ENCODE measurements around the gene CHRNE.
"Not testable (repeated sequence)": the region's sequence is repeated elsewhere in the genome, so short reads cannot be mapped to it uniquely, and the experiment has no call there.

CHRNE gene

DNA sequence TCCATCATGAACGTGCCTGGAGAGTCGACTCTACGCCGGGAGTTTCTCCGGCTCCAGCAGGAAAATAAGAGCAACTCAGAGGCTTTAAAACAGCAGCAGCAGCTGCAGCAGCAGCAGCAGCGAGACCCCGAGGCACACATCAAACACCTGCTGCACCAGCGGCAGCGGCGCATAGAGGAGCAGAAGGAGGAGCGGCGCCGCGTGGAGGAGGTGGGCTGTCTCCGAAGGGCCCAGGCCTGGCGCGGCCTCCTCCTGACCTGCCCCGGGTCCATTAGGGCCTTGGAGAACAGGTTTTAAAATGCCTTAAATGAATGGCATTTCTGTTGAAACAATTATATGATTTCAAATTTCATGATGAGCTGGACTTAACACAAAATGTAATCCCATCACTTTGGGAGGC is 15.3 kb downstream of the CHRNE start:
- no peak for DNase-seq (ENCODE audit: low read depth)

DNA sequence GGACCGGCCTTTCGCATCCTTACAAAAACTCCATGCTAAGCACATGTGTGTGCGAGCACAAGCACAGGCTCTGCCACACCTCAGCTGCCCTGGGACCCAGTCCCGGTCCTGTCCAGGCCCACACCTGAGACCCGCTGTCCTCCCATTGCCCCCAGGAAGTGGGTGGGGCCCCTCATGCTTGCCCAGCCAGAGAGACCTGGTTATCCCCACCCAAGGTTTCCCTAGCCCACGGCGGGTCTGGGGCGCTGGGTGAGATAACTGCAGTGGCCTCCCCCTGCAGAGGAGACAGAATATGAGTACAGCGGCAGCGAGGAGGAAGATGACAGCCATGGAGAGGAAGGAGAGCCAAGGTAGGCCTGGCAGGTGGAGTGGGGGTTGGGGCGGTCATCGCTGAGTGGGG is 16.1 kb downstream of the CHRNE start:
- DNase-seq (ENCODE audit: low read depth): no peak

DNA sequence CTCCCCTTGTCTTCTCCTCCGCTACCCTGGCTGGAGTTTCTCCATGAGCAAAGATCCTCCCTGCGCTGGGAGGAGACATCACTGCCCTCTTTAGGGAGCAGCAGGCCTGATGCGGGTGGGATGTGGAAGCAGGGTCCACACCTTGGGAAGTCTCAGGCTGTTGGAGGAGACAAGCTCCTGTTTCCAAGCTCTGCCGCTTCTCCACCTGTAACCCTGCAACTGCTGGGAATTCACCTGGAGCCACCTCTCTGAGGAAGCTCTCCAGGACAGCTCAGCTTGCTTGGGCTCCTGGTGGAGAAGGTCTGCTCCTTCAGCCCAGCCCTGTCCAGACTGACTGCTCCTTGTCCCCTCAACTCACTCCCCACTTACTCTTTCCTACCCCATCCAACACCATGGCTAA is 18.4 kb downstream of the CHRNE start:
- no peak for DNase-seq (ENCODE audit: low read depth)

DNA sequence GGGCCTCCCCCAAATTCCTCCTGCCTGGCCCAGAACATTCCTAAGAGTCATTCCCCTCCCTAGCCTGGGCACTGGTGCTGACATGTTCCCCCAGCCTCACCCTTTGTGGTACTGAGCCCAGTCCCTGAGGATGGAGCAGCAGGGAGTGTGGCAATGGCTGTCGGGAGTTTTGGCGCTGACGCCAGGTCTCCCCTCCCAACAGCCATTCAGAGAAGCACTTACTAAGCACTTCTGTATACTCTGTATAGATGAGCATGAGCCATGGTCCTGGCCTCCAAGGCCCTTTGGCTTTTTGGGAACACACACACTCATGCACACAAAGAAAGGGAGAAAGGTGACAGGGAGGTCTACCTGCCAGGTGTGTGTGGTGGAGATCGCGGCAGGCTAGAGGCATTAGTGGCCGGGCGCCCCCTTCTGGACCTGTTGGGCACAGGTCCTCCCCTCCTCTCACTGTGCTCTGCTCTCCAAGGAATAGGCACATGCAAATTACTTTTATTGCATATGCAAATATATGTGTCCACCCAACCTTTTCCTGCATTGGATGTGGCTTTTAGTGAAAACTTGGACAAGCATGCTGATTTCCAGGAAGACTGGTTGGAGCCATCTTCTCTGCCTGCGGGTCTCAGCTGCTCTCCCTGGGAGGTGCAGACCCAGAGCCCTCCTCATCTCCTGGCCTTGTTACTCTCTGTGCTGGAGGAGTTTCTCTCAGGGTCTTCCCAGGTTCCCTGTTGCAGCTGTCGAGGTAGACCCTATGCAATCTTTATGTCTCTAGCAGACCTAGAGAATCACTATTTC is 20.9 kb downstream of the CHRNE start:
- DNase-seq (ENCODE audit: low read depth): no peak

DNA sequence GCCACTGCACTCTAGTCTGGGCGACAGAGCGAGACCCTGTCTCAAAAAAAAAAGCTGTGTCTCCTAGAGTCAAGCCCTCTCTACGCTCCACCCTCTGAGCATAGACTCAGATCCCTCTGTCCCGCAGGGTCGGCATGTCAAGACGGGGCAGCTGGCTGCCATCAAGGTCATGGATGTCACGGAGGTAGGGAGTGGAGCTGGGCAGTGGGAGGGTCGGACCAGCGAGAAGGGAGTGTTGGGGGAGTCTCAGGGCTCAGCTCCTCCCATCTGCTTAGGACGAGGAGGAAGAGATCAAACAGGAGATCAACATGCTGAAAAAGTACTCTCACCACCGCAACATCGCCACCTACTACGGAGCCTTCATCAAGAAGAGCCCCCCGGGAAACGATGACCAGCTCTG is 22.0 kb downstream of the CHRNE start:
- no peak for DNase-seq (ENCODE audit: low read depth)

DNA sequence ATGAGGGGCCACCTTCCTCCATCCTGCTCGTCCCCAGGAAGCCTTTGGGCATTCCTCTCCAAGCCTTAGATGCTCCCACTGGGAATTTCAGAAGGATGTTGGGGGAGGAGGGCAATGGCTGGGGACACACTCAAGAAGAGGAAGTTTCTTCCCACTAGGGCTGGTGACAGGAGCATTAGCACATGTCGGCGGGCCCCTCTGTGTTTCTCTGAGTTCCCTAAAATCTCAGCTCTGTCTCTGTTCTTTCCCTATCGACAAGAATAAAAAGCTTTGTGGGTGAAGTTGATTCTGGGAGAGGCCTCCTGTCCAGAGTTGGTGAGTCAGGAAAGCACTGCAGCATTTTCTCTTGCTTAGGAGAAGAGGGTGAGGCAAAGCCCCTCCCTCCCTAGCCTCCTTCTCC is 23.3 kb downstream of the CHRNE start:
- no peak for DNase-seq (ENCODE audit: low read depth)

DNA sequence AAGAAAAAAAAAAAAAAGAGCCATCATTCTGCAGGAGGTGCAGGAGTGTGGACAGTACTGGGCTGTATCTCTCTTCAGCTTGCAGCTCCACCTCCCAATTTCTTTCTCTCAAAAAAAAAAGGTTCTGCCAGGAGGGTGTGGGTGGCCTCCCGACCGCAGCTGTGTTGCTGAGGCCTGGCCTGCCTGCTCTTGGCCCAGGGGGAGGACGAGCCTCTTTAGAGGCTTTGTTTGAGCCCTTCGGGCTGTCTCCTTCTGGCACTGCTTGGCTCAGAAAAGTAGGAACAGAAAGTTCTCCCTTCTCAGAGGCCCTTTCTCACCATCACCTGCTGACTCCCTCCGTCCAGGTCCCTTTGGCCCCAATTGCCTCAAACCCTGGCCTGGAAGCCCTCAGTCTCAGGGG is 25.8 kb downstream of the CHRNE start:
- DNase-seq (ENCODE audit: low read depth): no peak

DNA sequence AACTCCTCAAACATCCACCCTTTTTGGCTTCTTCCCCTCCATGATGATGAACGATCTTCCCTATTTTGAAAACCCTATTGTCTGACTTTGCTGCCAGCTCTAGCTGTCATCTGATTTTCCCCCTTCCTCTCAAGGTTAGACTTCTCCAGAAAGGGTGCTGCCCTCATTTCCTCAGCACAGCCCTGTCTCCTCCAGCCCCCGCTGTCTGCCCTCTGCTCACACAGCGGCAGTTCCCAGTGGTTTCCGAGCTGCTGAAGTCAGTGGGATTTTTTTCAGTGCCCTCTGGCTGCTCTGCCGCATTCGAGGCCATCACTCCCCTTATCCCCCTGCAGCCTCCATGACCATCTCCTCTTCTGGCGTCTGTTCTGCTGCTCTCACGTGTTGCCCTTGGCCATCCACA is 30.1 kb downstream of the CHRNE start:
- no peak for DNase-seq (ENCODE audit: low read depth)

DNA sequence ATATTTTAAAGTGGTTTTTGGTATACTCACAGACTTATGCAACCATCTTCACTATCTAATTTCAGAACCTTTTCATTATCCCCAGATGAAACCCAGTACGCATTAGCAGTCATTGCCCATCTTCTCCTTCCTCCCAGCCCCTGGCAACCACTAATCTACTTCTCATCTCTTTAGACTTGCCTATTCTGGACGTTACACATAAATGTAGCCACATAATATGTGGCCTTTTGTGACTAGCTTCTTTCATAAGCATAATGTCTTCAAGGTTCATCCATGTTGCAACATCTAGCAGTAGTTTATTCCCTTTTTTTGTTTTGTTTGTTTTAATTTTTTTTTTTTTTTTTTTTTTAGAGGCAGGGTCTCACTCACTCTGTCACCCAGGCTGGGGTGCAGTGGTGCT is 32.0 kb downstream of the CHRNE start:
- no peak for DNase-seq (ENCODE audit: low read depth)

DNA sequence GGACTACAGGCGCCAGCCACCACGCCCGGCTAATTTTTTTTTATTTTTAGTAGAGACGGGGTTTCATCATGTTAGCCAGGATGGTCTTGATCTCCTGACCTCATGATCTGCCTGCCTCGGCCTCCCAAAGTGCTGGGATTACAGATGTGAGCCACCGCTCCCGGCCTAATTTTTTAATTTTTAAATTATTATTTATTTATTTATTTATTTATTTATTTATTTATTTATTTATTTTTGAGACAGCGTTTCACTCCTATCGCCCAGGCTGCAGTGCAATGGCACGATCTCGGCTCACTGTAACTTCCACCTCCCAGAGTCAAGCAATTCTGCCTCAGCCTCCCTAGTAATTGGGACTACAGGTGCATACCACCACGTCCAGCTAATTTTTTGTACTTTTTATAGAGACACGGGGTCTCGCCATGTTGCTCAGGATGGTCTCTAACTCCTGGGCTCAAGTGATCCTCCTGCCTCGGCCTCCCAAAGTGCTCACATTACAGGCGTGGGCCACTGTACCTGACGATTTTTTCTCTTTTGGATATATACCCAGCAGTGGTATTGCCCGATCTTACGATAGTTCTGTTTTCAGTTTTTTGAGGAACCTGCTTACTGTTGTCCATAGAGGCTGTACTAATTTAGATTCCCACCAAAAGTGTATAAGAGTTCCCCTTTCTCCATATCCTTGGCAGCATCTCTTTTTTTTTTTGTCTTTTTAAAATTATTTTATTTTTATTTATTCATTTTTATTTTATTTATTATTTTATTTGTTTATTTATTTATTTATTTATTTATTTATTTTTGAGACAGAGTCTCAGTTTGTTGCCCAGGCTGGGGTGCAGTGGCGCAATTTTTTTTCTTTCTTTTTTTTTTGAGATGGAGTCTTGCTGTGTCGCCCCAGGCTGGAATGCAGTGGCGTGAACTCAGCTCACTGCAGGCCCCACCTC is 33.6 kb downstream of the CHRNE start:
- not testable (repeated sequence) for DNase-seq (ENCODE audit: low read depth)

DNA sequence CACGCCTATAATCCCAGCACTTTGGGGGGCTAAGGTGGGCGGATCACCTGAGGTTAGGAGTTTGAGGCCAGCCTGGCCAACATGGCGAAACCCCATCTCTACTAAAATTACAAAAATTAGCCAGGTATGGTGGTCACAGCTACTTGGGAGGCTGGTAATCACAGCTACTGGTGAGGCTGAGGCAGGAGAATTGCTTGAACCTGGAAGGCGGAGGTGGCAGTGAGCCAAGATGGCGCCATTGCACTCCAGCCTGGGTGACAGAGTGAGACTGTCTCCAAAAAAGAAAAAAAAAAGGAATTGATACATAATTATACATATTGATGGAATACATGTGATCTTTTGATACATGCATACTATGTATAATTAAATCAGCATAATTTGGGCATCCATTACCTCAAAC is 35.4 kb downstream of the CHRNE start:
- DNase-seq (ENCODE audit: low read depth): not testable (repeated sequence)

DNA sequence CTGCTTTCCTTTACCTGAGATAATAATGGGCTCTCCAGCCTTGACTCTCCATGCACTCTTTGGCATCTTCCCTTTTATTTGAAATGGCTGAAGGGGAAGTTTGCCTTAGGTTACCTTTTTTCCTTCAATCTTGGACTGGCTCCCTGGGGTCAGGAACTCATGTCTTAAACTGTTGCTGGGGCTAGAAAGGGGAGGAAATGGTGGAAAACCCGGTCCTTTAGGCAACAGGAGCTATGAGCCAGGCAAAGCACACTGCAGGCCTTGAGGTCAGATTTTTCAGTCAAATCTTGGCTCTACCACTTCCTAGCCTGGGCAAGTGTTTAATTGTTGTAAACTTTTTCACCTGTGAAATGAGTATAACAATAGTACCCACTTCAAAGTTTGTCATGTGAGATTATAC is 39.6 kb downstream of the CHRNE start:
- no peak for DNase-seq (ENCODE audit: low read depth)

DNA sequence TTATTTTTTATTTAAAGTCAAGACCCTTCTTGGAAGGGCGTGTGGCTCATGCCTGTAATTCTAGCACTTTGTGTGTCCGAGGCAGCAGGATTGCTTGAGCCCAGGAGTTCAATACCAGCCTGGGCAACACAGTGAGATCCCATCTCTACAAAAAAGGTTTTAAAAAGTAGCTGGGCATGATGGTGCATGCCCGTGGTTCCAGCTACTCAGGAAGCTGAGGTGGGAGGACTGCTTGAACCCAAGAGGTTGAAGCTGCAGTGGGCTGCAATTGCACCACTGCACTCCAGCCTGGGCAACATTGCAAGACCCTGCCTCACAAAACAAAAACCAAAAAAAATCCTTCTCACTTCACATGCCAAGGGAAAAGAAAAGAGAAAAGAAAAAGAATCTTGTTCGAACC is 40.2 kb downstream of the CHRNE start:
- DNase-seq (ENCODE audit: low read depth): no peak

DNA sequence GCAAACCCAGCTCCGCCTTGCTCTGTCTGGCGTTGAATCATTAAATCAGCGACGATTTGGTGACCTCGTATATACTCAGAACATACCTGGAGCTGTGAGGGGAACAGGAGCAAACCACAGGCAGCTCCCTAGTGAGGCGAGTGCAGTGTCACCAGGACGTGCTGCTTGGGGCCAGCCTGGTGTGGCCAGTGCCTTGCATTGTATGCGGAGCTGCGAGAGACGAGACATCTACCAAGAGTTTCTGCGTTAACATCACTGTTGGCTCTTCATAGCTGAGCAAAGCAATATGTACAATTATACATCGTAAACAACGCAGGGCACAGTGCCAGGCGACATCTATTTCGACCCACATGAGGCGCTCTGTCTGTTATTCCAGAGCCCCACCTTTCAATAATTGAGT is 41.8 kb downstream of the CHRNE start:
- no peak for DNase-seq (ENCODE audit: low read depth)

DNA sequence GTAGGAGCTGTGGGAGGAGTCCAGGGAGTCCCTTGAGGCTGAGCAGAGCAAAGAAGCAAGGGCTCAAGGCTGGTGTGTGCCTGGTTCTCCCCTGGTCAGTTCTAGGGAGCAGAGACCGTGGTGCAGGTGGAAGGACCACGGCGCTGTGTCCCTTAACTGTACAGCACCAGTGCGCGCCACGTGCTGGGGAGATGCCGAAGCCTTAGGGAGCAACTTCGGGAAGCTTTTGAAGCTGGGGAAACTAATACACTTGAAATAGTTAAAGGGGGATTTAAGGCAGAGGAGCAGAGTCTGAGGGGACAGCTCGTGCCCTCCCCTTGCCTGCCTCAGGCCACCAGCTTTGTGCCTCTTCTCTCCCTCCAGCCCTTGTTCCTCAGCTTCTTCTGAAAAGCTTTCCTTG is 42.2 kb downstream of the CHRNE start:
- DNase-seq (ENCODE audit: low read depth): no peak

DNA sequence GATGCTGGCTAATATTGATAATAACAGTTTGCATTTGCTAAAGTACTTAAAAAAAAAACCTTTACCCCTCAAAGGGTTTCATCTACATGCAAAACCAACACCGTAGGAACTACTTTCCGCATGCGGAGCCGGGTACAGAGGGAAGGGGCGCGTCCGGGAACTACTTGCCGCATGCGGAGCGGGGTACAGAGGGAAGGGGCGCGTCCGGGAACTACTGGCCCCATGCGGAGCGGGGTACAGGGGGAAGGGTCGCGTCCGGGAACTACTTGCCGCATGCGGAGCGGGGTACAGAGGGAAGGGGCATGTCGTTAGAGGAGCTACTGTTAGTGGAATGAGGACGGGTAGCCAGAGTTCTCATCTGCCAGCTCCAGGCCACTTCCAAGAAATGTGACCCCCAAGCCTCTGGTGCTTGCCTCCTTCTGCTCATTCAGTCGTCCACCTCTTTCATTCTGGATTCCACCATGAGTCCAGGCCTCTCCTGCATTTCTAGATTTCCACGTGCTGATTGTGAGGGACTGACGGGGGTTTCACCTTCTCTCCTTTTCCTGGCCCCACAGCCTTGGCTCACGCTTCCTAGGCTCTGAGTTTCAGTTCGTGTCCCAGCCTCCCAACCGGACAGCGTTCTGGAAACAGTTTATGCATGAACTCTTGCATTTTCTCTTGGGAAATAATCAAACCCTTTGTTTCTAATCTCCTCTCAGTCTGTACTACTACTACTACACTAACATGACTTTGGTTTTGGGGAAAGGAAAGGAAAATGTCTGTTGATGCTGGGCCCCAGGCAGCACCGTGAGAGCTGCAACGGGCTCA is 42.9 kb downstream of the CHRNE start:
- DNase-seq (ENCODE audit: low read depth): no peak

DNA sequence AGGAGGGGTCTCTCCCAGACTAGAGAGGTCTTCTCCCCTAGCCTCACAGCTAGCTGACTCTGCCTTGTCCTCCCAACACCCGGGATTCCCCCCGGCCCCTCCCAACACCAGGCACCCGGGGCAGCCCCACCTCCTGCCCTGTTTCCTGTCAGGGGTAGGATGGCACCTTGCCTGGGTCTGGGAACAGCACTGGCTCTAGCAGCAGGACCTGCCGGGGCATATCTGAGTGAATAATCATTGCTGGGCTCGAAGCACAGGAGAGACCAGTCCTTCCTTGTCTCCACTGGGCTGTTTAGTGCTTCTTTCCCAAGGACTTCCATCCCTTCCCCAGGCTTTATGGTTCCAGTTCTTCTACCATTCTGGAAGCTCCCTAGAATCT is 44.0 kb downstream of the CHRNE start:
- no peak for DNase-seq (ENCODE audit: low read depth)

DNA sequence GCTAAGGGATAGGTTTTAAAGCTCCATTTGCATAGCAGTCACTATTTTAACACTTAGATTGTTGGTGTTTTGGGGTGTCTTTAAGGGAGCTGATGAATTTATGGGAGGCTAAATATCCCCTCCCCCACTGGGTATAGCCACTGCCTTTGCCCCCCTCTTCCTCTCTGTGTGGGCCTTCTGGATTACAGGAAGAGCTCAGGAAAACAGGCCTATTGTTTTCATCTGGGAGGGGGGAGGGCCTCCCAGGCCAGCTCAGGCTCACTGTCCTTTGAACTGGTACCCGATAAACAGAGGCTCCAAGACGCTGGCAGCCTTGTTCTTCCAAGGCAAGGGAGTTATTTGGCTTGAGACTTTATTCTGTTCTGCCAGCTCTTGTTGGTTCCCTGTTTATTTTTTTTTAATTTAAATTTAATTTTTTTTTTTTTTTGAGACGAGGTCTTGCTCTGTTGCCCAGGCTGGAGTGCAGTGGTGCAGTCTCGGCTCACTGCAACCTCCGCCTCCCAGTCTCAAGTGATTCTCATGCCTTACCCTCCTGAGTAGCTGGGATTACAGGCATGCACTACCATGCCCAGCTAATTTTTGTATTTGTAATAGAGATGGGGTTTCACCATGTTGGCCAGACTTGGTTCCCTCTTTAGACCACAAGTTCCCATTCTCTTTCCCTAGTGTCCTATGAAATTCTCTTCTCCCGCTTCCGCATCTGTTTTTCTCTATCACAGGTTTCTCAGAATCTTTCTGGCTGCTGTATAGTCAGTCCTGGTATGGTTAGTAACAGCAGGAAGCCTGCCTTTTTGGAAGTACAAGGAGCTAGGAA is 44.6 kb downstream of the CHRNE start:
- no peak for DNase-seq (ENCODE audit: low read depth)

DNA sequence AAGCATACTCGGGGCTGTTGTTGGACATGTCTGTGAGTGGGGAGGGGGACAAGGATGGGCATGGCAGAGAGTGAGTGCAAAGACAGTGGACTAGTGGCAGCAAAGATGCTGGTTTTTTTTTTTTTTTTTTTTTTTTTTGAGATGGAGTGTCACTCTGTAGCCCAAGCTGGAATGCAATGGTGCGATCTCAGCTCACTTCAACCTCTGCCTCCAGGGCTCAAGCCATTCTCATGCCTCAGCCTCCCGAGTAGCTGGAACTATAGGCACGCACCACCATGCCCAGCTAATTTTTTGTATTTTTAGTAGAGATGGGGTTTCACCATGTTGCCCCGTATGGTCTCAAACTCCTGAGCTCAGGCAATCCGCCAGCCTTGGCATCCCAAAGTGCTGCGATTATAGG is 45.6 kb downstream of the CHRNE start:
- not testable (repeated sequence) for DNase-seq (ENCODE audit: low read depth)

DNA sequence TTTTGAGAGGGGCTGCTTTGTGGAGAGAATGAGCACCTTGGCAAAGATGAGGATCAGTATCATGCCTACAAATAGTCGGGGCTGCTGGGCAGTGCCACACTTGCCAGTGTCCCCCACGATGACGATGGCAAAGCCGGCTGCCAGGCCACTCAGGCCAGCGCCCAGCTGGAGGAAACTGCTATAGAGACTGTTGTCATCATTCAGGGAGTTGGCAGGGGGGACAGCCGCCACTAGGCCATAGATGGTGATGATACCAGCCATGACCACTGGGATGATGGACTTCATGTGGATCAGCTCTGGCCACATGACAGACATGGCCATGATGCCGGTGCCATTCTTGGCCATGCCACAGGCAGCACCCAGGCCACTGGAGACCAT is 46.0 kb downstream of the CHRNE start:
- no peak for DNase-seq (ENCODE audit: low read depth)

DNA sequence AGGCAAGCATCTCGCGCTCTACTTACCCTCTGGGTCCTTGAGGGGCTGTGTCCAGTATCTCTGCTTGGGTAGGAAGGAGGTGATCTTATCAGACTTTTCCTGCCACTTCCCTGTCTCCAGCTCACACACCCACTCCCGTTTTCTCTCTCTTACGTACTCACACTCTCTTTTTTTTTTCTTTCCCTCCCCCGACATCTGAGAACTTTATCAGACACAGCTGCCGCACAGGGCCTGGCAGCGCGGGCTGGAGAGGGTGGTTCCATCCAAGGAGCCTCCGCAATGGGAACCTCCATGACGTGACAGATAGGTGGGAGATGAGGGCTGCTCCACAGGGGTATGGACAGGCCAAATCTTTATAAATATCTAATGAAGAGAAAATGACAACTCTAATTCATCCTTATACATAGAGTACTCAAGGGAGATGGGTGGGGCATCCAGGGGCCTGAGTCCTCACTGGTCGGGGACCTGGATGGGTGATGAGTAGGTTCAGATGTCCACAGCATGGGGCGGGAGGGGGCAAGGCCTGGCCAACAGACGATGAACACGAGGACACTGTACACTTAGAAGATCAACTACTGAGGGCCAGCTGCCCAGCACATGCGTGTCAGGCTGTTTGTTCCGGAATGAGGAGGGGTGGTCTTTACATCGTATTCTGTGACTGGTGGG is 46.5 kb downstream of the CHRNE start:
- no peak for DNase-seq (ENCODE audit: low read depth)

Measured in stimulated activated CD8-positive, alpha-beta memory T cell treated with anti-CD3 and anti-CD28 coated beads, Interleukin-15, amount 100 ng/mL, for 1 hour (primary cell).